GM19467 (cell line): ENCODE results near the gene XXYLT1.
"Not testable (repeated sequence)": the region's sequence is repeated elsewhere in the genome, so short reads cannot be mapped to it uniquely, and the experiment has no call there.

Source experiments
- ATAC-seq: cut with Tn5 transposase; IDR thresholded peaks from one replicate; pipeline ENCODE4 v1.9.1; 2021; ENCODE audit warnings: mild to moderate bottlenecking, moderate library complexity; ENCODE audit not compliant: unreplicated experiment

The XXYLT1 gene

DNA sequence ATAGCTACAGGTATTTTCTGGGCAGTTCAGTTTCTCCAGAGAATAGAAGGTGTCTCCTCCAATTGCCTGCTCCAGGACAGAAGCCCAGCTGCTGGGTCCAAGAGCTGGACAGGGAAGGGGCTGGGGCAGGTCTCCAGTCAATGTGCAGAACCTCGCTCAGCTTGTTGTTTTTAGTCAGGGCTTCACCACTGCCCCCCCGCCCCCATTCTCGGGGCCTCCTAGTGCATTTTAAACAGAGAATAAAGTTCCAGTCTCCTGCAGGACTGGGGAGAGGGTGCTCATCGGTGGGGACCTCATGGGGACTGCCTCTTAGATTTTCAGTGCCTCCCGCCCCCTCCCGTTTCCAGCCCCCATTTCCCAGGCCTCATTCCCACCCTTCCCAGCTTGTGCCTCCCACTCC is 216.6 kb downstream of the XXYLT1 start:
- ATAC-seq = no peak

DNA sequence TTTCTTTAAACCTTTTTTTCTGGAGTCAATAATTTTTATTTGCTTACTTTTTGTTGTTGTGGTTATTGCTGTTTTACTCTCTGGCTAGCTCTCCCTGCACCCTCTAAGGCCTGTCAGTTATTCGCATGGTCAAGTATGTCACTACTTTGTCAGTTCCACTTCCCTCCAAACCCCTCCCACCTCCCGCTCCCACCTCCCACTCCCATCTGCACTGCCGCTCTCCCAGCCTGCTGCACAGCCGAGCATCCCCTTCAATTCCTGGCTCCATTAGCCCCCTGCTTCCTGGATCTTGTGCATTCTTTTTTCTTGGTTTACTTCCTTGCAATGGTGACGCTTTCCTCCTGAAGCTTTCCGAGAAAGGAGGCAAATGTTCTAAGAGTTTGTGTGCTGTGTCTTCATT is 218.0 kb downstream of the XXYLT1 start:
- ATAC-seq = no peak

GRCh38 chr3:195050296-195050695 is 220.7 kb downstream of the XXYLT1 start:
- not testable (repeated sequence) for ATAC-seq

GRCh38 chr3:195048059-195048905 is 222.7 kb downstream of the XXYLT1 start:
- ATAC-seq = no peak

- no peak for ATAC-seq
Measured at GRCh38 chr3:195047536-195047935, 223.4 kb downstream of the XXYLT1 start.

DNA sequence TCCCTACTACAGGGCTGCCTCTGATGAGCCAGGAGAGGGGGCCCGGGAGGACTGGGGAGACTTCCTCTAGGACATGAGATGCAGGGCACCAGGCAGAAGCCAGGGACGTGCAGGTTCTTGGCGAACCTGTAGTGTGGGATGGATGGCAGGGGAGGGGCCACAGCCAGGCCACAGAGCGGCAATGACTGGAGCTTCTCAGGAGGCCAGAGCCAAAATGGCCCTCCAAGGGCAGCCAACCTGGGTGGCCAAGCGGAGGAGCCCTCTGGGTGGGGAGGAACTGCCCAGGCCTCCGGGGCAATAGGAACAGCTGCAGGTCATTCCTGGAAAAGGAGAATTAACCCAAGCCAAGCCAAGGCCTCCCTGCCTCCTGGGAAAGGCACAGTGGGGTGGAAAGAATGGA is 224.5 kb downstream of the XXYLT1 start:
- ATAC-seq = no peak

GRCh38 chr3:195045481-195046210 is 225.3 kb downstream of the XXYLT1 start:
- no peak for ATAC-seq

- no peak for ATAC-seq
Measured at GRCh38 chr3:195044411-195044810, 226.5 kb downstream of the XXYLT1 start.

DNA sequence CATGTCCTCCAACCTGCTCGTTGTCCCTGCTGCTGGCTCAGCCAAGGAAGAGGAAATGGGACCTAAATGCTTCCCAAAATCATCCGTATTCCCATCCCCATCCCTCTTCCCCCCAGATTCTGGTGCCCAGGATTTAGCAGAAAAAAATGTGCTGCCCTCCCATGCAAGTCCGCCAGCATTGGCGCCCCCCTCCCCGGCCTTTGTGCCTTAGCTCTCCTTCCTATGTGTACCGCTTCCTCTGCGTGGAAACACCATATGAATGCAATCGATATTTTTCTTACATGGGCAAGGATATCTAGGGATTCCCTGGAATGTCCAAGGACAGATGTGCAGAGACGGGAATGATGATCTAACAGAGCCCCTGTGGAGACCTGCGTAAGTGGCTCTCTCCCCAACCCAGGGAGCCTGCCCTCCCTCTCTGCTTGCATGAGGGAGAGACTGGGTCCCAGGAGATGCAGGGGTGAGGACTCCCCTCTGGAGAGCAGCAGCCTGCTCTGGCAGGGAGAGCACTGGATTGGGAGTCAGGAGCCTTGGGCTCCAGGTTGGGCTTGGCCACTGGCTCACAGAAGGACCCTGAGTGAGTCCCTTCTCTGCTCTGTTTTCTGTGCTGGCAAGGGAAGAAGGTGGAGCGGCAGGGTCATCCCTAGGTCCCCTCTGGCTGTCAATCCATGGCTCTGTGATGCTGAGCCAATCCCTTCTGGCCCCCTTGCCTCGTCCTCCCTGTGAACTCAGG is 227.2 kb downstream of the XXYLT1 start:
- no peak for ATAC-seq

- ATAC-seq = no peak
Measured at GRCh38 chr3:195042743-195043606, 228.0 kb downstream of the XXYLT1 start.

GRCh38 chr3:195041871-195042742 is 228.9 kb downstream of the XXYLT1 start:
- no peak for ATAC-seq

- no peak for ATAC-seq
Measured at GRCh38 chr3:195040773-195041520, 230.0 kb downstream of the XXYLT1 start.

GRCh38 chr3:195040094-195040493 is 230.9 kb downstream of the XXYLT1 start:
- no peak for ATAC-seq

GRCh38 chr3:195039180-195039843 is 231.6 kb downstream of the XXYLT1 start:
- ATAC-seq = no peak

- no peak for ATAC-seq
Measured at GRCh38 chr3:195038161-195038560, 232.8 kb downstream of the XXYLT1 start.

- ATAC-seq = not testable (repeated sequence)
Measured at GRCh38 chr3:195037586-195037985, 233.4 kb downstream of the XXYLT1 start.

DNA sequence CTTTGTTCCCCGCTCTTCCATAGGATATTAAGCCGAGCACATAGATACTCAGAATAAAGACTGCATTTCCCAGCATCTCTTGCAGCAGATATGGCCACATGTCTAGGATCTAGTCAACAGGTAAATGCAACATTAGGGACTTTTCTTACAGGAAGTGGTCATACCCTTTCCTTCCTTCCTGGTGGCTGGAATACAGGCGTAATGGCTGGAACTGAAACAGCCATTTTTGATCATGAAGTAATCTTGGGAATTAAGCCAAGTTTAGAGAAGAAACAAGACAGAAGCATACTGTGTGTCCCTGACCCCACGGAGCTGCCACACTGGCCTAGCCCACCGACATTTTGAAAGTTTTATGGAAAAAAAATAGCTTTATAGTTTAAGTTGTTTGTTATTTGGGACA is 234.0 kb downstream of the XXYLT1 start:
- no peak for ATAC-seq

DNA sequence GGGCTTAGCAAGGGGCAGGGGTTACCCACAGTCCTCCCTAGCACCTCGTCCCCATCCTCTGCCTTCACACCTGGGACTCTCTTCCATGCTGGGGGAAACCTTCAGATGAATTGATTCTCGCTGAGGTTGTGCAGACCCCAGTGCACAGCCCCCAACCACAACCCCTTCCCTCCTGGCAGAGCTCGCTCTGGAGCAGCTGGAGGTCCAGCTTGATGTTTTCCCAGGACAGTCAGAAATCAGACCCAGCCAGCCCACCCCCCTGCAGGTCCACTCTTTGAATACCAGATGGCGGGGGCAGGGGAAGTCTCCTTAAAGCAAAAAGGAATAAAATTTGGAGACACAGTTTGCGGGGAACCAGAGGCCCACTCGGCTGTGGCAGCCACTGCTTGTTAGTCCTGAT is 234.4 kb downstream of the XXYLT1 start:
- ATAC-seq = no peak

DNA sequence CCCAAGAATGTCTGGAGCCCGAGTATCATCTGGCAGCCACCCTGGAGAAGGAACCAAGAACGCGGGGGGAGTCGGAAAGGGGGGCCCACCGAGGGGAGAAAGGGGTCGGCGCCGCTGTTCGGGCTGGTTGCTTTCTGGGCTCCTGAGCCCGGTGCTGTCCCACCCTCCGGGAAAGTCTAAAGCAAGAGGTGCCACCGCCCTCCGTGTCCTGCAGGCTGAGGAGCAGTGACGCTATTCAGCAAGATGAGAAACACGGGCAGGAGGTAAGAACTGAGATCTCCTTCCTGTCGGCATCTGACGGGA is 234.8 kb downstream of the XXYLT1 start:
- ATAC-seq = no peak
